Measurements from ENCODE around the gene MBOAT7. TPM values are rescaled to one million over a fixed set of nuclear protein-coding genes. Genes with fewer than 3 reads are reported as not detected.

The MBOAT7 gene
- total and polyA plus RNA-seq, 2 of the 8 experiments (the other 6 are each of a cell fraction or from before 2014, with no cell fraction given), result 85.5 to 90.9 TPM

DNA sequence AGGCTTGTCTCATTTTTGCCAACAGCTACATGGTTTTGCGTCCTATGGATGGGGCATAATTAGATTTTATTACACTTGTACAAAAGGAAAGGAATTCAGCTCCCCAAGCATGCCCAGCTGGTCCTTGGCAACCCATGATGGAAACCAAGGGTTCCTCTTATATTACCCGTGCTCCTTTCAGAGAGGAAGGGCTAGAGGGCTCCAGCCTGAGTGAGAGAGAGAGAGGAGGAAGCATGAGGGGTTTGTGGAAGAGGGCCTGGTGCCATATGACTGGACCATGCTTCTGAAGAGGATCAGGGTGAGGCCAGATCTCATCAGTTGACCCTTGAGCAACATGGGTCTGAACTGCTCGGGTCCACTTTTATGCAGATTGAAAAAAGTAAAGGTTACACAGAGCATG lies 7.7 kb upstream of the MBOAT7 start (continued):
- TF ChIP-seq, protein P1, sequence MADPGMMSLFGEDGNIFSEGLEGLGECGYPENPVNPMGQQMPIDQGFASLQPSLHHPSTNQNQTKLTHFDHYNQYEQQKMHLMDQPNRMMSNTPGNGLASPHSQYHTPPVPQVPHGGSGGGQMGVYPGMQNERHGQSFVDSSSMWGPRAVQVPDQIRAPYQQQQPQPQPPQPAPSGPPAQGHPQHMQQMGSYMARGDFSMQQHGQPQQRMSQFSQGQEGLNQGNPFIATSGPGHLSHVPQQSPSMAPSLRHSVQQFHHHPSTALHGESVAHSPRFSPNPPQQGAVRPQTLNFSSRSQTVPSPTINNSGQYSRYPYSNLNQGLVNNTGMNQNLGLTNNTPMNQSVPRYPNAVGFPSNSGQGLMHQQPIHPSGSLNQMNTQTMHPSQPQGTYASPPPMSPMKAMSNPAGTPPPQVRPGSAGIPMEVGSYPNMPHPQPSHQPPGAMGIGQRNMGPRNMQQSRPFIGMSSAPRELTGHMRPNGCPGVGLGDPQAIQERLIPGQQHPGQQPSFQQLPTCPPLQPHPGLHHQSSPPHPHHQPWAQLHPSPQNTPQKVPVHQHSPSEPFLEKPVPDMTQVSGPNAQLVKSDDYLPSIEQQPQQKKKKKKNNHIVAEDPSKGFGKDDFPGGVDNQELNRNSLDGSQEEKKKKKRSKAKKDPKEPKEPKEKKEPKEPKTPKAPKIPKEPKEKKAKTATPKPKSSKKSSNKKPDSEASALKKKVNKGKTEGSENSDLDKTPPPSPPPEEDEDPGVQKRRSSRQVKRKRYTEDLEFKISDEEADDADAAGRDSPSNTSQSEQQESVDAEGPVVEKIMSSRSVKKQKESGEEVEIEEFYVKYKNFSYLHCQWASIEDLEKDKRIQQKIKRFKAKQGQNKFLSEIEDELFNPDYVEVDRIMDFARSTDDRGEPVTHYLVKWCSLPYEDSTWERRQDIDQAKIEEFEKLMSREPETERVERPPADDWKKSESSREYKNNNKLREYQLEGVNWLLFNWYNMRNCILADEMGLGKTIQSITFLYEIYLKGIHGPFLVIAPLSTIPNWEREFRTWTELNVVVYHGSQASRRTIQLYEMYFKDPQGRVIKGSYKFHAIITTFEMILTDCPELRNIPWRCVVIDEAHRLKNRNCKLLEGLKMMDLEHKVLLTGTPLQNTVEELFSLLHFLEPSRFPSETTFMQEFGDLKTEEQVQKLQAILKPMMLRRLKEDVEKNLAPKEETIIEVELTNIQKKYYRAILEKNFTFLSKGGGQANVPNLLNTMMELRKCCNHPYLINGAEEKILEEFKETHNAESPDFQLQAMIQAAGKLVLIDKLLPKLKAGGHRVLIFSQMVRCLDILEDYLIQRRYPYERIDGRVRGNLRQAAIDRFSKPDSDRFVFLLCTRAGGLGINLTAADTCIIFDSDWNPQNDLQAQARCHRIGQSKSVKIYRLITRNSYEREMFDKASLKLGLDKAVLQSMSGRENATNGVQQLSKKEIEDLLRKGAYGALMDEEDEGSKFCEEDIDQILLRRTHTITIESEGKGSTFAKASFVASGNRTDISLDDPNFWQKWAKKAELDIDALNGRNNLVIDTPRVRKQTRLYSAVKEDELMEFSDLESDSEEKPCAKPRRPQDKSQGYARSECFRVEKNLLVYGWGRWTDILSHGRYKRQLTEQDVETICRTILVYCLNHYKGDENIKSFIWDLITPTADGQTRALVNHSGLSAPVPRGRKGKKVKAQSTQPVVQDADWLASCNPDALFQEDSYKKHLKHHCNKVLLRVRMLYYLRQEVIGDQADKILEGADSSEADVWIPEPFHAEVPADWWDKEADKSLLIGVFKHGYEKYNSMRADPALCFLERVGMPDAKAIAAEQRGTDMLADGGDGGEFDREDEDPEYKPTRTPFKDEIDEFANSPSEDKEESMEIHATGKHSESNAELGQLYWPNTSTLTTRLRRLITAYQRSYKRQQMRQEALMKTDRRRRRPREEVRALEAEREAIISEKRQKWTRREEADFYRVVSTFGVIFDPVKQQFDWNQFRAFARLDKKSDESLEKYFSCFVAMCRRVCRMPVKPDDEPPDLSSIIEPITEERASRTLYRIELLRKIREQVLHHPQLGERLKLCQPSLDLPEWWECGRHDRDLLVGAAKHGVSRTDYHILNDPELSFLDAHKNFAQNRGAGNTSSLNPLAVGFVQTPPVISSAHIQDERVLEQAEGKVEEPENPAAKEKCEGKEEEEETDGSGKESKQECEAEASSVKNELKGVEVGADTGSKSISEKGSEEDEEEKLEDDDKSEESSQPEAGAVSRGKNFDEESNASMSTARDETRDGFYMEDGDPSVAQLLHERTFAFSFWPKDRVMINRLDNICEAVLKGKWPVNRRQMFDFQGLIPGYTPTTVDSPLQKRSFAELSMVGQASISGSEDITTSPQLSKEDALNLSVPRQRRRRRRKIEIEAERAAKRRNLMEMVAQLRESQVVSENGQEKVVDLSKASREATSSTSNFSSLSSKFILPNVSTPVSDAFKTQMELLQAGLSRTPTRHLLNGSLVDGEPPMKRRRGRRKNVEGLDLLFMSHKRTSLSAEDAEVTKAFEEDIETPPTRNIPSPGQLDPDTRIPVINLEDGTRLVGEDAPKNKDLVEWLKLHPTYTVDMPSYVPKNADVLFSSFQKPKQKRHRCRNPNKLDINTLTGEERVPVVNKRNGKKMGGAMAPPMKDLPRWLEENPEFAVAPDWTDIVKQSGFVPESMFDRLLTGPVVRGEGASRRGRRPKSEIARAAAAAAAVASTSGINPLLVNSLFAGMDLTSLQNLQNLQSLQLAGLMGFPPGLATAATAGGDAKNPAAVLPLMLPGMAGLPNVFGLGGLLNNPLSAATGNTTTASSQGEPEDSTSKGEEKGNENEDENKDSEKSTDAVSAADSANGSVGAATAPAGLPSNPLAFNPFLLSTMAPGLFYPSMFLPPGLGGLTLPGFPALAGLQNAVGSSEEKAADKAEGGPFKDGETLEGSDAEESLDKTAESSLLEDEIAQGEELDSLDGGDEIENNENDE (IDR thresholded peaks at IDR 0.05; ENCODE audit: insufficient replicate concordance, low read length), result no peak
- TF ChIP-seq GABPA (IDR thresholded peaks at IDR 0.05; ENCODE audit: borderline replicate concordance, insufficient read depth, low read length) (no peak), TBP (IDR thresholded peaks at IDR 0.05; ENCODE audit: low read depth, low read length) (no peak), SIRT6 (IDR thresholded peaks at IDR 0.05; ENCODE audit: low read length) (no peak), ZNF274 (IDR thresholded peaks at IDR 0.05; ENCODE audit: borderline replicate concordance, extremely low read depth, low read length) (no peak), RAD21 (IDR thresholded peaks at IDR 0.05 in 1 of 2, conservative IDR thresholded peaks at IDR 0.05 in 1 of 2; ENCODE audit: low read depth in 2 of 2, low read length in 2 of 2) (no peak), SAP30 (IDR thresholded peaks at IDR 0.05; ENCODE audit: insufficient read depth, insufficient replicate concordance, low read length) (no peak), POLR2AphosphoS5 (IDR thresholded peaks at IDR 0.05; ENCODE audit: low read depth, low read length) (no peak), TAF1 (IDR thresholded peaks at IDR 0.05; ENCODE audit: low read depth, low read length) (no peak), SUZ12 (IDR thresholded peaks at IDR 0.05; ENCODE audit: low read length) (no peak)
